ENCODE measurements around the gene DEAF1. TPM values are rescaled to one million over a fixed set of nuclear protein-coding genes. Genes with fewer than 3 reads are reported as not detected.

The DEAF1 gene
- total and polyA plus RNA-seq, 10 of the 15 experiments (the other 5 are each of a cell fraction or from before 2014, with no cell fraction given) = 0.68 to 51.3 (median 25.9) TPM

DNA sequence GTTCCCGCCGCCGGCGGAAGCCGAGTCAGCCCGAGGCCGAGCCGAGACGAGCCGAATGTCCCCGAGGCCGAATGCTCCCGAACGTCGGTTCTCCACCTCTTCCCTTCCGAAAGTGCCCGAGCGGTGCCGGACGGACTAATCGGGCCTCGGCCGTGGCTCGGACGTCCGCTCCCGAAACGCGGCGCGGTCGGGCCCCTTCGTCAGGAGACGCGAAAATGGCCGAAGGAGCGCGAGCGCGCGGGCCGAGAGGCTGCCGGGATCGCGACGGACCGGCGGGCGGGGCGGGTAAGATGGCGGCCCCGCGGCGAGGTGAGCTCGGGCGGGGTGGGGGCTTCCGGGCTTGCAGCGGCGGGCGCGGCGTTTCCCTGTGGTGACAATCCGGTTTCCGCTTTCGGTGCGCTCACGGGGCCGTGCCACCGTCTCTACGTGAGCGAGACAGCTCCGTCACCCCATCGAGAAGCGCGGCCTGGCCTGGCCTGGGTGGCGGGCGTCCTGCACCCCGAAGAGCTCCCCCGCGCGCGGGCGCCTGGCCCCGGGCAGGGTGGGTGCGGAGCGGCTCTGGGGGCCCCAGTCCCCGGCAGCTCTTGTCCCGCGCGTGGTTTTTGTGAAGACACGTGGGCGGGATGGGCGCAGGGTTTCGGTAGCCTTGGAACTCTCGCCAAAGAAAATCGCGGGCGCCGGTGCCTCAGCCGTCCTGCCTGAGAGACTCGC, 671 bp upstream of the DEAF1 start, which contains the start of gene TMEM80 (continued):
- no peak for TF ChIP-seq MEF2A (IDR thresholded peaks at IDR 0.05; ENCODE audit: insufficient read depth, low read depth, low read length)
- TF ChIP-seq, protein P1, sequence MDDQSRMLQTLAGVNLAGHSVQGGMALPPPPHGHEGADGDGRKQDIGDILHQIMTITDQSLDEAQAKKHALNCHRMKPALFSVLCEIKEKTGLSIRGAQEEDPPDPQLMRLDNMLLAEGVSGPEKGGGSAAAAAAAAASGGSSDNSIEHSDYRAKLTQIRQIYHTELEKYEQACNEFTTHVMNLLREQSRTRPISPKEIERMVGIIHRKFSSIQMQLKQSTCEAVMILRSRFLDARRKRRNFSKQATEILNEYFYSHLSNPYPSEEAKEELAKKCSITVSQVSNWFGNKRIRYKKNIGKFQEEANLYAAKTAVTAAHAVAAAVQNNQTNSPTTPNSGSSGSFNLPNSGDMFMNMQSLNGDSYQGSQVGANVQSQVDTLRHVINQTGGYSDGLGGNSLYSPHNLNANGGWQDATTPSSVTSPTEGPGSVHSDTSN (IDR thresholded peaks at IDR 0.05; ENCODE audit: insufficient replicate concordance, low read depth, low read length) = no peak
- TF ChIP-seq IKZF1 (conservative IDR thresholded peaks at IDR 0.05) = peak; percentile 87
- TF ChIP-seq SIN3A (IDR thresholded peaks at IDR 0.05; ENCODE audit: low read depth, low read length) = no peak
- no peak for TF ChIP-seq HSF1 (IDR thresholded peaks at IDR 0.05; ENCODE audit: low read depth, low read length)
- TF ChIP-seq NFYA (IDR thresholded peaks at IDR 0.05; ENCODE audit: borderline replicate concordance, low read depth, low read length) = no peak
- no peak for TF ChIP-seq SUZ12 (IDR thresholded peaks at IDR 0.05; ENCODE audit: unreplicated experiment)
- peak in 1 of 2 experiments; percentile 81; a peak in 2 of 4 replicates for TF ChIP-seq ETV6 (conservative IDR thresholded peaks at IDR 0.05 in 1 of 2, IDR thresholded peaks at IDR 0.05 in 1 of 2; ENCODE audit: borderline replicate concordance in 1 of 2, low read depth in 1 of 2)
- TF ChIP-seq WRNIP1 (IDR thresholded peaks at IDR 0.05; ENCODE audit: borderline replicate concordance, low read depth, low read length) = no peak
- no peak for TF ChIP-seq CHD4 (IDR thresholded peaks at IDR 0.05)
- TF ChIP-seq POU2F2 (IDR thresholded peaks at IDR 0.05; ENCODE audit: borderline replicate concordance, low read depth, low read length) = no peak
- TF ChIP-seq HCFC1 (IDR thresholded peaks at IDR 0.05; ENCODE audit: low read length) = no peak; the same call in 1 of the 2 replicates
- TF ChIP-seq SIX5 (IDR thresholded peaks at IDR 0.05; ENCODE audit: low read depth, low read length, severe bottlenecking) = no peak
- no peak for TF ChIP-seq CEBPB (IDR thresholded peaks at IDR 0.05; ENCODE audit: borderline replicate concordance in 1 of 2, low read depth in 2 of 2, low read length in 2 of 2)
- TF ChIP-seq RBBP5 (conservative IDR thresholded peaks at IDR 0.05) = no peak
- TF ChIP-seq ZNF207 (IDR thresholded peaks at IDR 0.05; ENCODE audit: borderline replicate concordance) = peak; percentile 62; the same call in 1 of the 2 replicates
- no peak for TF ChIP-seq BRCA1 (IDR thresholded peaks at IDR 0.05; ENCODE audit: low read depth, low read length)
- TF ChIP-seq MYC (IDR thresholded peaks at IDR 0.05; ENCODE audit: insufficient read depth, insufficient read length, insufficient replicate concordance, low read length, severe bottlenecking) = peak; percentile 59
- TF ChIP-seq SMARCA5 (IDR thresholded peaks at IDR 0.05) = peak; percentile 28; the same call in 1 of the 2 replicates
- no peak for TF ChIP-seq GABPA (IDR thresholded peaks at IDR 0.05; ENCODE audit: low read depth)
- no peak for TF ChIP-seq MYB (IDR thresholded peaks at IDR 0.05; ENCODE audit: borderline replicate concordance, low read depth, low read length)
- no peak for TF ChIP-seq ZNF217 (IDR thresholded peaks at IDR 0.05)
- no peak for TF ChIP-seq TCF12 (IDR thresholded peaks at IDR 0.05; ENCODE audit: low read depth, low read length)
- TF ChIP-seq SP1 (IDR thresholded peaks at IDR 0.05; ENCODE audit: low read depth, low read length) = no peak
- no peak for TF ChIP-seq JUND (IDR thresholded peaks at IDR 0.05; ENCODE audit: low read depth, low read length)
- peak; percentile 97 for TF ChIP-seq GATAD2B (conservative IDR thresholded peaks at IDR 0.05; ENCODE audit: low read depth)
- TF ChIP-seq ZSCAN29 (IDR thresholded peaks at IDR 0.05) = 0 out of 2 replicates have a peak, but pooled peaks have one; percentile 22
- TF ChIP-seq, protein P2, sequence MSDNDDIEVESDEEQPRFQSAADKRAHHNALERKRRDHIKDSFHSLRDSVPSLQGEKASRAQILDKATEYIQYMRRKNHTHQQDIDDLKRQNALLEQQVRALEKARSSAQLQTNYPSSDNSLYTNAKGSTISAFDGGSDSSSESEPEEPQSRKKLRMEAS (IDR thresholded peaks at IDR 0.05; ENCODE audit: low read depth, low read length) = no peak
- TF ChIP-seq ZZZ3 (IDR thresholded peaks at IDR 0.05; ENCODE audit: control insufficient read depth, insufficient read length, low read depth) = no peak
- TF ChIP-seq FOXK2 (IDR thresholded peaks at IDR 0.05) = no peak

Measured in GM12878 (cell line).